A673 (cell line): ENCODE results near the gene MDFI. TPM values are rescaled to one million over a fixed set of nuclear protein-coding genes. Genes with fewer than 3 reads are reported as not detected.

ENCODE experiments used
- BruUV-seq: library from RNA; stranded (reverse); fragments of 400-500 nt; replicated peaks from 2 replicates; lab custom pipeline; 2021; lab: Mats Ljungman, UMichigan
- CTCF ChIA-PET: fragments of 300-600 bp; sonication (Branson Sonifier 250); formaldehyde crosslinking; loops from one replicate; lab custom pipeline; 2022; ENCODE audit warnings: antibody characterized with exemption; lab: Charles Lee
- POLR2A ChIA-PET: fragments of 300-600 bp; sonication (Branson Sonifier 250); formaldehyde crosslinking; loops from one replicate; lab custom pipeline; 2022; ENCODE audit warnings: antibody characterized with exemption; ENCODE audit not compliant: low non-redundant PET; lab: Charles Lee
- DNase-seq: peaks from one replicate; pipeline ENCODE4 v3.0.0-alpha.2; 2015; ENCODE audit warnings: low spot score
- H3K27ac ChIP-seq: fragments of 200-600 bp; sonication (generic); 2 replicates; pipeline ENCODE4 v1.5.1; 2016; ENCODE audit warnings: mixed run types, low read depth, mild to moderate bottlenecking, mixed read lengths, antibody characterized with exemption, low read length; ENCODE audit not compliant: poor library complexity, severe bottlenecking
- H3K27me3 ChIP-seq: fragments of 200-600 bp; sonication (generic); replicated peaks from 2 replicates; pipeline ENCODE4 v1.6.1; 2017; ENCODE audit warnings: mixed run types, low read depth, mild to moderate bottlenecking, mixed read lengths, antibody characterized with exemption, low read length; ENCODE audit not compliant: insufficient read depth, poor library complexity
- H3K36me3 ChIP-seq: fragments of 200-600 bp; sonication (generic); 2 replicates; pipeline ENCODE4 v1.6.1; 2016; ENCODE audit warnings: mixed run types, mild to moderate bottlenecking, mixed read lengths, antibody characterized with exemption, low read length; ENCODE audit not compliant: insufficient read depth, poor library complexity, severe bottlenecking
- H3K4me1 ChIP-seq: fragments of 200-600 bp; sonication (generic); 2 replicates; pipeline ENCODE4 v1.6.1; 2017; ENCODE audit warnings: mixed run types, mild to moderate bottlenecking, mixed read lengths, antibody characterized with exemption, low read length; ENCODE audit not compliant: insufficient read depth, poor library complexity, severe bottlenecking
- H3K4me3 ChIP-seq: fragments of 200-600 bp; sonication (generic); 2 replicates; pipeline ENCODE4 v1.5.1; 2016; ENCODE audit warnings: low read depth, mixed run types, mild to moderate bottlenecking, mixed read lengths, low read length; ENCODE audit not compliant: poor library complexity, severe bottlenecking
- H3K9me3 ChIP-seq: fragments of 200-600 bp; sonication (generic); 2 replicates; pipeline ENCODE4 v1.6.1; 2016; ENCODE audit warnings: mixed run types, low read depth, mild to moderate bottlenecking, mixed read lengths, antibody characterized with exemption, low read length; ENCODE audit not compliant: poor library complexity, severe bottlenecking
- EZH2 ChIP-seq: fragments of 200-600 bp; sonication (generic); IDR thresholded peaks from 2 replicates; pipeline ENCODE4 v1.6.1; 2017; ENCODE audit warnings: borderline replicate concordance, low read depth, mild to moderate bottlenecking, mixed read lengths, antibody characterized with exemption, low read length; ENCODE audit not compliant: poor library complexity, severe bottlenecking
- intact Hi-C: fragments of 100-400 bp; cut with micrococcal nuclease; formaldehyde crosslinking; loops from one replicate; pipeline ENCODE4 v1.10.0; 2022; ENCODE audit not compliant: unreplicated experiment
- total RNA-seq: library from RNA; stranded (reverse); gene quantifications from 2 replicates; pipeline ENCODE4 v1.2.3, GENCODE V29; 2021
- TF ChIP-seq, protein P1 (sequence below): fragments of 300-800, 200-600 bp; sonication (generic); conservative IDR thresholded peaks from 2 replicates; pipeline ENCODE4 v1.5.1; 2017; ENCODE audit warnings: low read depth, mild to moderate bottlenecking, antibody characterized with exemption, low read length, moderate library complexity, mixed read lengths

The MDFI gene
- total RNA-seq, 1 experiment from 2014 or later = 342 TPM

GRCh38 chr6:41624621-41625380 lies 13.5 kb upstream of the MDFI start:
- POLR2A ChIA-PET = no interaction called here
- Histone ChIP-seq H3K36me3 (no peaks in the 10 kb centered on the region), H3K4me1 (peaks cover 26% of the 10 kb centered on the region), H3K27ac (peak overlapping the region; percentile 73), H3K27me3 (no peaks in the 10 kb centered on the region), H3K4me3 (no peak overlapping the region), H3K9me3 (peaks cover 5% of the 10 kb centered on the region)
- DNase-seq = no peak
- CTCF ChIA-PET = interaction anchor here (0.7 kb wide), 1 partner anchor 20 kb away, joined by 3 read pairs; no protein-coding TSS in a partner anchor
- intact Hi-C loops = no loop called here
- no TSS peak for BruUV-seq
- TF ChIP-seq, protein P1, sequence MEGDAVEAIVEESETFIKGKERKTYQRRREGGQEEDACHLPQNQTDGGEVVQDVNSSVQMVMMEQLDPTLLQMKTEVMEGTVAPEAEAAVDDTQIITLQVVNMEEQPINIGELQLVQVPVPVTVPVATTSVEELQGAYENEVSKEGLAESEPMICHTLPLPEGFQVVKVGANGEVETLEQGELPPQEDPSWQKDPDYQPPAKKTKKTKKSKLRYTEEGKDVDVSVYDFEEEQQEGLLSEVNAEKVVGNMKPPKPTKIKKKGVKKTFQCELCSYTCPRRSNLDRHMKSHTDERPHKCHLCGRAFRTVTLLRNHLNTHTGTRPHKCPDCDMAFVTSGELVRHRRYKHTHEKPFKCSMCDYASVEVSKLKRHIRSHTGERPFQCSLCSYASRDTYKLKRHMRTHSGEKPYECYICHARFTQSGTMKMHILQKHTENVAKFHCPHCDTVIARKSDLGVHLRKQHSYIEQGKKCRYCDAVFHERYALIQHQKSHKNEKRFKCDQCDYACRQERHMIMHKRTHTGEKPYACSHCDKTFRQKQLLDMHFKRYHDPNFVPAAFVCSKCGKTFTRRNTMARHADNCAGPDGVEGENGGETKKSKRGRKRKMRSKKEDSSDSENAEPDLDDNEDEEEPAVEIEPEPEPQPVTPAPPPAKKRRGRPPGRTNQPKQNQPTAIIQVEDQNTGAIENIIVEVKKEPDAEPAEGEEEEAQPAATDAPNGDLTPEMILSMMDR = no peak
- no peak for TF ChIP-seq EZH2

- H3K4me1 ChIP-seq = peaks cover 26% of the 10 kb centered on the region
- intact Hi-C loops = no loop called here
- no peaks in the 10 kb centered on the region for H3K36me3 ChIP-seq
- DNase-seq = no peak
- H3K9me3 ChIP-seq = peaks cover 5% of the 10 kb centered on the region
- peak overlapping the region; percentile 73 for H3K27ac ChIP-seq
- ChIA-PET CTCF (no interaction called here), POLR2A (no interaction called here)
- no peak overlapping the region for H3K4me3 ChIP-seq
- no peaks in the 10 kb centered on the region for H3K27me3 ChIP-seq
- no peak for TF ChIP-seq EZH2
- TF ChIP-seq, protein P1 = no peak
- BruUV-seq = no TSS peak
These were observed 12.8 kb upstream of the MDFI start for GRCh38 chr6:41625442-41625841.

DNA sequence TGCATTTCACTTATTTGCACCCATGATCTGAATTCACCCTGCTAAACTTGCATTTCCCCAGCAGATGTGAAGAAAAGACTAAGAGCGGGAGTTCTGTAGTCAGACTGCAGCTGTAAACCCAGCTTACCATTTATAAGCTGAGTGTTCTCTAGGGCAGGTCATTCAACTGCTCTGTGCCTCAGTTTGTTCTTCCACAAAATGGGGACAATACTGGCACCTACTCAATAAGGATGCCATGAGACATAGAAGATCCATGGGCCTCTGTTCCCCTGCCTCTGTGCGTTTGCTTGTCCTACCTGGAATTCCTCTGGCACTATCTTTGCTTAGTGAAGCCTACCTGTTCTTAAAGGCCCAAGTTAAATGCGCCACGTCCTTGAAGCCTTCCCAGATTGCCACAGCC lies 12.2 kb upstream of the MDFI start:
- H3K4me3 ChIP-seq = no peak overlapping the region
- intact Hi-C loops = no loop called here
- POLR2A ChIA-PET = no interaction called here
- no TSS peak for BruUV-seq
- DNase-seq = no peak
- H3K4me1 ChIP-seq = peaks cover 26% of the 10 kb centered on the region
- no peaks in the 10 kb centered on the region for H3K27me3 ChIP-seq
- CTCF ChIA-PET = no interaction called here
- H3K9me3 ChIP-seq = peaks cover 5% of the 10 kb centered on the region
- H3K27ac ChIP-seq = peak overlapping the region; percentile 73
- no peaks in the 10 kb centered on the region for H3K36me3 ChIP-seq
- TF ChIP-seq, protein P1 = no peak
- TF ChIP-seq EZH2 = no peak
